Activated CD8-positive, alpha-beta T cell treated with anti-CD3 and anti-CD28 coated beads, Interleukin-2, amount 10 ng/mL, durations not matched to agents 7 days and 5 days (primary cell): Measurements from ENCODE around the gene KCNK3. TPM values are rescaled to one million over a fixed set of nuclear protein-coding genes. Genes with fewer than 3 reads are reported as not detected.
"Not testable (repeated sequence)": the region's sequence is repeated elsewhere in the genome, so short reads cannot be mapped to it uniquely, and the experiment has no call there.

Source experiments
- ATAC-seq: fragments of 150-1000 bp; cut with Tn5 transposase; one replicate; pipeline ENCODE4 v1.10.0; 2021; ENCODE audit warnings: moderate library complexity
- CTCF ChIA-PET: fragments of 350-600 bp; sonication (Branson Sonifier 250); formaldehyde crosslinking; loops from one replicate; lab custom pipeline; 2021; ENCODE audit warnings: antibody characterized with exemption; lab: Charles Lee
- POLR2A ChIA-PET: fragments of 350-600 bp; sonication (Branson Sonifier 250); formaldehyde crosslinking; loops from one replicate; lab custom pipeline; 2021; ENCODE audit warnings: antibody characterized with exemption; lab: Charles Lee
- DNase-seq: peaks from one replicate; pipeline ENCODE4 v3.0.0-alpha.2; 2020
- H3K27ac Mint-ChIP-seq: one replicate; pipeline ENCODE4 v1.8.0; 2021; ENCODE audit warnings: mild to moderate bottlenecking, mixed read lengths
- H3K27me3 Mint-ChIP-seq: one replicate; pipeline ENCODE4 v1.8.0; 2021; ENCODE audit warnings: low read depth, mixed read lengths
- H3K36me3 Mint-ChIP-seq: one replicate; pipeline ENCODE4 v1.8.0; 2021; ENCODE audit warnings: low read depth, mixed read lengths
- H3K4me1 Mint-ChIP-seq: one replicate; pipeline ENCODE4 v1.8.0; 2021; ENCODE audit warnings: low read depth, mixed read lengths
- H3K4me3 Mint-ChIP-seq: one replicate; pipeline ENCODE4 v1.8.0; 2021; ENCODE audit warnings: mild to moderate bottlenecking, mixed read lengths
- H3K9me3 Mint-ChIP-seq: one replicate; pipeline ENCODE4 v1.8.0; 2022; ENCODE audit warnings: mixed read lengths; ENCODE audit not compliant: insufficient read depth
- total RNA-seq, 2 experiments: library from RNA; stranded (reverse); gene quantifications; one replicate each; pipeline ENCODE4 v1.2.3, GENCODE V29; 2021

Gene KCNK3
- total RNA-seq, 2 experiments from 2014 or later, result not detected

GRCh38 chr2:26652361-26653041 is 40.0 kb upstream of the KCNK3 start:
- H3K9me3 Mint-ChIP-seq, result no peaks in the 10 kb centered on the region
- no peak for ATAC-seq

GRCh38 chr2:26653207-26654060 is 39.1 kb upstream of the KCNK3 start:
- Mint-ChIP-seq H3K27me3 (peaks cover 7% of the 10 kb centered on the region), H3K9me3 (no peaks in the 10 kb centered on the region), H3K4me1 (no peaks in the 10 kb centered on the region), H3K27ac (no peak overlapping the region), H3K36me3 (no peaks in the 10 kb centered on the region), H3K4me3 (no peak overlapping the region)
- DNase-seq, result no peak
- POLR2A ChIA-PET, result no interaction called here
- no peak for ATAC-seq
- CTCF ChIA-PET, result no interaction called here

More at GRCh38 chr2:26652361-26653041, 40.0 kb upstream of the KCNK3 start:
- Mint-ChIP-seq H3K4me3 (no peak overlapping the region), H3K27me3 (peaks cover 7% of the 10 kb centered on the region), H3K36me3 (no peaks in the 10 kb centered on the region), H3K4me1 (no peaks in the 10 kb centered on the region), H3K27ac (no peak overlapping the region)
- no peak for DNase-seq
- POLR2A ChIA-PET, result no interaction called here
- CTCF ChIA-PET, result no interaction called here

- Mint-ChIP-seq H3K27me3 (peaks cover 8% of the 10 kb centered on the region), H3K27ac (no peak overlapping the region), H3K4me1 (no peaks in the 10 kb centered on the region), H3K4me3 (no peak overlapping the region), H3K9me3 (peaks cover under 1% of the 10 kb centered on the region), H3K36me3 (no peaks in the 10 kb centered on the region)
- ChIA-PET POLR2A (no interaction called here), CTCF (no interaction called here)
- ATAC-seq (no peak), DNase-seq (no peak)
These were observed 38.5 kb upstream of the KCNK3 start for GRCh38 chr2:26654061-26654340.

GRCh38 chr2:26655120-26655519 is 37.4 kb upstream of the KCNK3 start:
- H3K27ac Mint-ChIP-seq, CTCF ChIA-PET, H3K36me3 Mint-ChIP-seq, DNase-seq, H3K4me1 Mint-ChIP-seq, H3K4me3 Mint-ChIP-seq, ATAC-seq: not testable (repeated sequence)
- POLR2A ChIA-PET, result interaction anchor here (0.6 kb wide), 1 partner anchor 745 kb away, joined by 8 read pairs; no protein-coding TSS in a partner anchor
- Mint-ChIP-seq H3K27me3 (peaks cover 12% of the 10 kb centered on the region), H3K9me3 (peaks cover 10% of the 10 kb centered on the region)

- Mint-ChIP-seq H3K9me3 (peaks cover 10% of the 10 kb centered on the region), H3K27ac (no peak overlapping the region), H3K4me3 (no peak overlapping the region), H3K4me1 (no peaks in the 10 kb centered on the region), H3K36me3 (peaks cover 2% of the 10 kb centered on the region), H3K27me3 (peaks cover 7% of the 10 kb centered on the region)
- ATAC-seq (no peak), DNase-seq (no peak)
- CTCF ChIA-PET, result no interaction called here
- POLR2A ChIA-PET, result no interaction called here
These were observed 36.8 kb upstream of the KCNK3 start for GRCh38 chr2:26655611-26656195.

- ATAC-seq, result no peak
- Mint-ChIP-seq H3K27me3 (peaks cover 7% of the 10 kb centered on the region), H3K36me3 (peaks cover 2% of the 10 kb centered on the region), H3K4me1 (no peaks in the 10 kb centered on the region), H3K9me3 (peaks cover 10% of the 10 kb centered on the region), H3K27ac (no peak overlapping the region), H3K4me3 (no peak overlapping the region)
- POLR2A ChIA-PET, result no interaction called here
- CTCF ChIA-PET, result no interaction called here
- no peak for DNase-seq
These were observed 35.3 kb upstream of the KCNK3 start for GRCh38 chr2:26657265-26657664.

- Mint-ChIP-seq H3K4me1 (no peaks in the 10 kb centered on the region), H3K9me3 (peaks cover 10% of the 10 kb centered on the region), H3K4me3 (no peak overlapping the region), H3K36me3 (peaks cover 2% of the 10 kb centered on the region), H3K27ac (no peak overlapping the region), H3K27me3 (peaks cover 7% of the 10 kb centered on the region)
- ATAC-seq (no peak), DNase-seq (no peak)
- ChIA-PET CTCF (interaction anchor here (1.0 to 2.2 kb wide), 3 partner anchors 53 to 86 kb away, joined by 3 to 6 read pairs (median 4); no protein-coding TSS in a partner anchor), POLR2A (no interaction called here)
These were observed 33.7 kb upstream of the KCNK3 start for GRCh38 chr2:26658691-26659346.

- H3K27ac Mint-ChIP-seq, result no peak overlapping the region
- H3K4me3 Mint-ChIP-seq, result no peak overlapping the region
- DNase-seq (no peak), ATAC-seq (no peak)
- H3K27me3 Mint-ChIP-seq, result peaks cover 8% of the 10 kb centered on the region
- peaks cover 2% of the 10 kb centered on the region for H3K36me3 Mint-ChIP-seq
- ChIA-PET POLR2A (no interaction called here), CTCF (interaction anchor here (2.2 kb wide), 1 partner anchor 55 kb away, joined by 6 read pairs; no protein-coding TSS in a partner anchor)
- no peaks in the 10 kb centered on the region for H3K4me1 Mint-ChIP-seq
- H3K9me3 Mint-ChIP-seq, result peaks cover 10% of the 10 kb centered on the region
These were observed 32.1 kb upstream of the KCNK3 start for GRCh38 chr2:26660363-26660962.

GRCh38 chr2:26665296-26665695 is 27.2 kb upstream of the KCNK3 start:
- POLR2A ChIA-PET, H3K4me3 Mint-ChIP-seq, H3K9me3 Mint-ChIP-seq, H3K27ac Mint-ChIP-seq, ATAC-seq, DNase-seq, H3K36me3 Mint-ChIP-seq, CTCF ChIA-PET: not testable (repeated sequence)
- Mint-ChIP-seq H3K4me1 (peaks cover 11% of the 10 kb centered on the region), H3K27me3 (peaks cover 24% of the 10 kb centered on the region)

- H3K4me3 Mint-ChIP-seq, result no peak overlapping the region
- H3K9me3 Mint-ChIP-seq, result no peaks in the 10 kb centered on the region
- H3K4me1 Mint-ChIP-seq, result peaks cover 11% of the 10 kb centered on the region
- ATAC-seq (no peak), DNase-seq (no peak)
- CTCF ChIA-PET, result no interaction called here
- no peak overlapping the region for H3K27ac Mint-ChIP-seq
- POLR2A ChIA-PET, result no interaction called here
- no peaks in the 10 kb centered on the region for H3K36me3 Mint-ChIP-seq
- peaks cover 24% of the 10 kb centered on the region for H3K27me3 Mint-ChIP-seq
These were observed 25.9 kb upstream of the KCNK3 start for GRCh38 chr2:26666671-26667070.

GRCh38 chr2:26668041-26668440 is 24.5 kb upstream of the KCNK3 start:
- Mint-ChIP-seq H3K36me3 (no peaks in the 10 kb centered on the region), H3K4me1 (peaks cover 11% of the 10 kb centered on the region), H3K9me3 (no peaks in the 10 kb centered on the region), H3K27ac (no peak overlapping the region), H3K4me3 (no peak overlapping the region), H3K27me3 (peaks cover 25% of the 10 kb centered on the region)
- ATAC-seq (no peak), DNase-seq (no peak)
- CTCF ChIA-PET, result no interaction called here
- POLR2A ChIA-PET, result no interaction called here
